PC-3 (cell line): ENCODE data around the gene POLR3E.

Experiments
- CTCF ChIP-seq: fragments of 300-600 bp; sonication (generic); conservative IDR thresholded peaks from 2 replicates; pipeline ENCODE4 v1.5.1; 2017; ENCODE audit warnings: antibody characterized with exemption, low read depth, mild to moderate bottlenecking, low read length
- EZH2 ChIP-seq: fragments of 300-600 bp; sonication (generic); IDR thresholded peaks from one replicate; pipeline ENCODE4 v1.6.1; 2017; ENCODE audit warnings: antibody characterized with exemption, mild to moderate bottlenecking, low read length; ENCODE audit not compliant: unreplicated experiment

DNA sequence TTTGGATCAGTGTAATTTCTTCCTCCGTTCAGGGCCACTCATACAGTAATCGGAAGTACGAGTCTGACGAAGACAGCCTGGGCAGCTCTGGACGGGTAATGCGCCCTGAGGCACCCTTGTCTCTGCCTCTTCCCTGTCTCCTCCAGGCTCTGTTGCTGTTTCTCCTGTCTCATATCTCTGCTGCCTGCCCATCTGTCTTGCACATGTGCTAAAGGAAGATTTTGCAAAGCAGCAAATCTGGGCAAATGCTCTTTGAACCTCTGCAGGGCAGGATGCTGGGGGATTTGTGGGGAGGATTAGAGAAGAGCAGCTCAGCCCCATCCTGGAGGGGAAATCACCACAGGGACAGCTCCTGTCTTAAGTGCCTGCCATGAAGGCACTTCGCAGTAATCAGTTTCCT is 32.4 kb upstream of the POLR3E start:
- TF ChIP-seq CTCF (no peak), EZH2 (no peak)
